ENCODE results near the gene ECHDC1. TPM values are rescaled to one million over a fixed set of nuclear protein-coding genes. Genes with fewer than 3 reads are reported as not detected.

Gene ECHDC1
- total RNA-seq, 5 donors from 2014 or later (not counting 1 experiment from before 2014, with no cell fraction given): 21.2 to 39.2 (median 34.1) TPM

- Histone ChIP-seq H3K9me3 (no peaks in the 10 kb centered on the region), H3K36me3 (ENCODE audit: control insufficient read depth in 2 of 2, extremely low read depth in 1 of 2, insufficient read depth in 1 of 2, low read length in 1 of 2) (no peaks in the 10 kb centered on the region), H3K27me3 (replicated peaks in 1 of 2; ENCODE audit: control insufficient read depth in 2 of 2, extremely low read depth in 1 of 2, insufficient read depth in 2 of 2, low read length in 1 of 2) (no peaks in the 10 kb centered on the region), H3K4me1 (ENCODE audit: control insufficient read depth in 1 of 2, extremely low read depth in 1 of 2, insufficient read depth in 2 of 2, low read length in 2 of 2) (no peaks in the 10 kb centered on the region), H3K27ac (ENCODE audit: low read length) (no peak overlapping the region), H3K4me3 (ENCODE audit: control insufficient read depth in 1 of 2, extremely low read depth in 1 of 2, low read length in 1 of 2) (no peak overlapping the region)
- Mint-ChIP-seq H3K36me3 (no peaks in the 10 kb centered on the region), H3K27me3 (no peaks in the 10 kb centered on the region), H3K4me3 (no peak overlapping the region), H3K9me3 (no peaks in the 10 kb centered on the region), H3K4me1 (no peaks in the 10 kb centered on the region), H3K27ac (no peak overlapping the region)
- ATAC-seq (replicated peaks in 1 of 4): no peak
- no peak for DNase-seq
- ChIA-PET CTCF (no interaction called here), POLR2A (no interaction called here)
- no CpG with 5 or more reads among the region's 1 CpG for WGBS (ENCODE audit: insufficient coverage)
These were observed 40.6 kb upstream of the ECHDC1 start for GRCh38 chr6:127383988-127384387.

GRCh38 chr6:127382413-127382812 lies 39.0 kb upstream of the ECHDC1 start:
- Mint-ChIP-seq H3K9me3 (no peaks in the 10 kb centered on the region), H3K4me1 (no peaks in the 10 kb centered on the region), H3K27me3 (no peaks in the 10 kb centered on the region), H3K36me3 (no peaks in the 10 kb centered on the region), H3K4me3 (no peak overlapping the region), H3K27ac (no peak overlapping the region)
- ChIA-PET POLR2A (no interaction called here), CTCF (no interaction called here)
- no peaks in the 10 kb centered on the region for H3K9me3 ChIP-seq
- no CpG with 5 or more reads among the region's 3 CpGs for WGBS (ENCODE audit: insufficient coverage)
- no peaks in the 10 kb centered on the region for H3K4me1 ChIP-seq (ENCODE audit: control insufficient read depth in 1 of 2, extremely low read depth in 1 of 2, insufficient read depth in 2 of 2, low read length in 2 of 2)
- no peaks in the 10 kb centered on the region for H3K36me3 ChIP-seq (ENCODE audit: control insufficient read depth in 2 of 2, extremely low read depth in 1 of 2, insufficient read depth in 1 of 2, low read length in 1 of 2)
- no peak overlapping the region for H3K27ac ChIP-seq (ENCODE audit: low read length)
- H3K27me3 ChIP-seq (replicated peaks in 1 of 2; ENCODE audit: control insufficient read depth in 2 of 2, extremely low read depth in 1 of 2, insufficient read depth in 2 of 2, low read length in 1 of 2): no peaks in the 10 kb centered on the region
- ATAC-seq (replicated peaks in 1 of 4) (no peak), DNase-seq (no peak)
- H3K4me3 ChIP-seq (ENCODE audit: control insufficient read depth in 1 of 2, extremely low read depth in 1 of 2, low read length in 1 of 2): no peak overlapping the region

- Mint-ChIP-seq H3K36me3 (no peaks in the 10 kb centered on the region), H3K4me1 (no peaks in the 10 kb centered on the region), H3K9me3 (no peaks in the 10 kb centered on the region), H3K27ac (no peak overlapping the region), H3K4me3 (no peak overlapping the region), H3K27me3 (no peaks in the 10 kb centered on the region)
- H3K4me3 ChIP-seq (ENCODE audit: control insufficient read depth in 1 of 2, extremely low read depth in 1 of 2, low read length in 1 of 2): no peak overlapping the region
- DNase-seq: no peak
- no CpG with 5 or more reads among the region's 3 CpGs for WGBS (ENCODE audit: insufficient coverage)
- H3K36me3 ChIP-seq (ENCODE audit: control insufficient read depth in 2 of 2, extremely low read depth in 1 of 2, insufficient read depth in 1 of 2, low read length in 1 of 2): no peaks in the 10 kb centered on the region
- H3K9me3 ChIP-seq: no peaks in the 10 kb centered on the region
- ChIA-PET POLR2A (no interaction called here), CTCF (no interaction called here)
- no peaks in the 10 kb centered on the region for H3K4me1 ChIP-seq (ENCODE audit: control insufficient read depth in 1 of 2, extremely low read depth in 1 of 2, insufficient read depth in 2 of 2, low read length in 2 of 2)
- no peaks in the 10 kb centered on the region for H3K27me3 ChIP-seq (replicated peaks in 1 of 2; ENCODE audit: control insufficient read depth in 2 of 2, extremely low read depth in 1 of 2, insufficient read depth in 2 of 2, low read length in 1 of 2)
- no peak overlapping the region for H3K27ac ChIP-seq (ENCODE audit: low read length)
- ATAC-seq (replicated peaks in 1 of 4): no peak
These were observed 38.0 kb upstream of the ECHDC1 start for GRCh38 chr6:127381384-127381783.

- H3K27ac Mint-ChIP-seq: no peak overlapping the region
- no peaks in the 10 kb centered on the region for H3K4me1 ChIP-seq (ENCODE audit: control insufficient read depth in 1 of 2, extremely low read depth in 1 of 2, insufficient read depth in 2 of 2, low read length in 2 of 2)
- H3K4me3 Mint-ChIP-seq: no peak overlapping the region
- 86% methylated on average over 1 of the region's 2 CpGs for WGBS (ENCODE audit: insufficient coverage)
- no peak overlapping the region for H3K4me3 ChIP-seq (ENCODE audit: control insufficient read depth in 1 of 2, extremely low read depth in 1 of 2, low read length in 1 of 2)
- H3K27me3 ChIP-seq (replicated peaks in 1 of 2; ENCODE audit: control insufficient read depth in 2 of 2, extremely low read depth in 1 of 2, insufficient read depth in 2 of 2, low read length in 1 of 2): no peaks in the 10 kb centered on the region
- H3K36me3 Mint-ChIP-seq: peaks cover 5% of the 10 kb centered on the region
- no peaks in the 10 kb centered on the region for H3K9me3 ChIP-seq
- no peaks in the 10 kb centered on the region for H3K4me1 Mint-ChIP-seq
- H3K9me3 Mint-ChIP-seq: peaks cover 0 to 4% (median 3%) of the 10 kb centered on the region in 3 donors
- ChIA-PET POLR2A (no interaction called here), CTCF (no interaction called here)
- no peaks in the 10 kb centered on the region for H3K36me3 ChIP-seq (ENCODE audit: control insufficient read depth in 2 of 2, extremely low read depth in 1 of 2, insufficient read depth in 1 of 2, low read length in 1 of 2)
- ATAC-seq (replicated peaks in 1 of 4): no peak
- no peak overlapping the region for H3K27ac ChIP-seq (ENCODE audit: low read length)
- DNase-seq: no peak
- H3K27me3 Mint-ChIP-seq: no peaks in the 10 kb centered on the region
These were observed 33.3 kb upstream of the ECHDC1 start for GRCh38 chr6:127376685-127377084.

- no peaks in the 10 kb centered on the region for H3K4me1 ChIP-seq (ENCODE audit: control insufficient read depth in 1 of 2, extremely low read depth in 1 of 2, insufficient read depth in 2 of 2, low read length in 2 of 2)
- no peak for DNase-seq
- Mint-ChIP-seq H3K4me3 (no peak overlapping the region), H3K27me3 (peaks cover 0 to 4% of the 10 kb centered on the region in 2 donors), H3K27ac (no peak overlapping the region), H3K36me3 (no peaks in the 10 kb centered on the region), H3K4me1 (no peaks in the 10 kb centered on the region), H3K9me3 (peaks cover 4 to 9% (median 7%) of the 10 kb centered on the region in 3 donors)
- H3K36me3 ChIP-seq (ENCODE audit: control insufficient read depth in 2 of 2, extremely low read depth in 1 of 2, insufficient read depth in 1 of 2, low read length in 1 of 2): no peaks in the 10 kb centered on the region
- ATAC-seq (replicated peaks in 1 of 4): no peak
- no peaks in the 10 kb centered on the region for H3K9me3 ChIP-seq
- H3K27me3 ChIP-seq (replicated peaks in 1 of 2; ENCODE audit: control insufficient read depth in 2 of 2, extremely low read depth in 1 of 2, insufficient read depth in 2 of 2, low read length in 1 of 2): no peaks in the 10 kb centered on the region
- ChIA-PET POLR2A (interaction anchor here in 1 of 2 donors (0.6 kb wide), 1 partner anchor 51 kb away, joined by 3 read pairs; no protein-coding TSS in a partner anchor), CTCF (no interaction called here)
- H3K27ac ChIP-seq (ENCODE audit: low read length): no peak overlapping the region
- no CpG with 5 or more reads among the region's 1 CpG for WGBS (ENCODE audit: insufficient coverage)
- H3K4me3 ChIP-seq (ENCODE audit: control insufficient read depth in 1 of 2, extremely low read depth in 1 of 2, low read length in 1 of 2): no peak overlapping the region
These were observed 23.6 kb upstream of the ECHDC1 start for GRCh38 chr6:127367023-127367375.

- Histone ChIP-seq H3K4me3 (ENCODE audit: control insufficient read depth in 1 of 2, extremely low read depth in 1 of 2, low read length in 1 of 2) (no peak overlapping the region), H3K36me3 (ENCODE audit: control insufficient read depth in 2 of 2, extremely low read depth in 1 of 2, insufficient read depth in 1 of 2, low read length in 1 of 2) (no peaks in the 10 kb centered on the region), H3K27ac (ENCODE audit: low read length) (no peak overlapping the region), H3K9me3 (no peaks in the 10 kb centered on the region), H3K4me1 (ENCODE audit: control insufficient read depth in 1 of 2, extremely low read depth in 1 of 2, insufficient read depth in 2 of 2, low read length in 2 of 2) (no peaks in the 10 kb centered on the region), H3K27me3 (replicated peaks in 1 of 2; ENCODE audit: control insufficient read depth in 2 of 2, extremely low read depth in 1 of 2, insufficient read depth in 2 of 2, low read length in 1 of 2) (no peaks in the 10 kb centered on the region)
- no peak for ATAC-seq (replicated peaks in 1 of 4)
- H3K9me3 Mint-ChIP-seq: peaks cover 2 to 5% (median 4%) of the 10 kb centered on the region in 3 donors
- ChIA-PET CTCF (no interaction called here), POLR2A (interaction anchor here in 1 of 2 donors (0.6 kb wide), 1 partner anchor 51 kb away, joined by 3 read pairs; no protein-coding TSS in a partner anchor)
- no peak overlapping the region for H3K27ac Mint-ChIP-seq
- WGBS (ENCODE audit: insufficient coverage): 44% methylated on average over 2 of the region's 5 CpGs
- H3K4me1 Mint-ChIP-seq: no peaks in the 10 kb centered on the region
- DNase-seq: no peak
- H3K36me3 Mint-ChIP-seq: no peaks in the 10 kb centered on the region
- H3K4me3 Mint-ChIP-seq: no peak overlapping the region
- peaks cover 0 to 4% of the 10 kb centered on the region in 2 donors for H3K27me3 Mint-ChIP-seq
These were observed 23.0 kb upstream of the ECHDC1 start for GRCh38 chr6:127366282-127367022.

All from T-cell (primary cell).